Glomerular endothelial cell (primary cell): ENCODE data around the gene FAM20A. TPM values are rescaled to one million over a fixed set of nuclear protein-coding genes. Genes with fewer than 3 reads are reported as not detected.

Source experiments
- DNase-seq: peaks from one replicate; pipeline ENCODE4 v3.0.0-alpha.2; 2011; ENCODE audit warnings: low read depth, low spot score; ENCODE audit errors: extremely low read depth
- total RNA-seq: library from RNA; depleted of rRNA; stranded (reverse); fragments of >200 nt; gene quantifications from 2 replicates; pipeline ENCODE4 v1.2.3, GENCODE V29; 2015

FAM20A gene
- total RNA-seq, result not detected in 2 replicates

DNA sequence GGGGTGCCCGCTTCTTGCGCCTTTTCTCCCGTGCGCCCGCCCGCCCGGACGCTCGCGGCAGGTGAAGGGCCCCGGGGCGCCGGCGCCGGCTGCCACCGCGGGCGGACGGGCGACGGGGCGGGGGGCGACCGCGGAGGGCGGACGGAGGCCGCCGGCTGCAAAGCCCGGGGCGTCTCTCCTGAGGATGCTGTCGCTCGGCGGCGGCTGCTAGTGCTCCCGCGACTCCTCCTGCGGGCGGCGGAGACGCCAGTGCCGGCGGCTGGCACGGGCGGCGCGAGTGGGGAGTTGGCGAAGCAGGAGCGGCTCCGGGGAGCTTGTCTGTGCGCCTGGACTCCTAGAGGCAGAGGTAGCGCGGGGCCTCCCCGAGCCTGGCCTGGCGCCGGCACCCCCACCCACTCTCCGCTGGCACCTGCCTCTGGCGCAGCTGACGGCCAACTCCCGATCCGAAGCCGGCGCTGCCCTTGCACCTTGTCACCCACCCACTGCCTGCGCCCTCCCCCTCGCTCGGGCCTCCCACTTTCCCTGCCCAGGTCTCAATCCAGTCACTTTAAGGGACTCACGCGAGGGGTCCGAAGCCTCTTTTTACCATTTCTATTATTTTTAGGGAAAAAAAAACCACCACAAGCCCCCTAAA lies at the start of gene FAM20A:
Gene FAM20A, minus strand, starts transcription at position 437 of the 634 bp plus-strand sequence. CDS start 701 bp downstream, outside the sequence.
- no peak for DNase-seq

GRCh38 chr17:68649324-68649723 lies 48.2 kb upstream of the FAM20A start:
- no peak for DNase-seq

DNA sequence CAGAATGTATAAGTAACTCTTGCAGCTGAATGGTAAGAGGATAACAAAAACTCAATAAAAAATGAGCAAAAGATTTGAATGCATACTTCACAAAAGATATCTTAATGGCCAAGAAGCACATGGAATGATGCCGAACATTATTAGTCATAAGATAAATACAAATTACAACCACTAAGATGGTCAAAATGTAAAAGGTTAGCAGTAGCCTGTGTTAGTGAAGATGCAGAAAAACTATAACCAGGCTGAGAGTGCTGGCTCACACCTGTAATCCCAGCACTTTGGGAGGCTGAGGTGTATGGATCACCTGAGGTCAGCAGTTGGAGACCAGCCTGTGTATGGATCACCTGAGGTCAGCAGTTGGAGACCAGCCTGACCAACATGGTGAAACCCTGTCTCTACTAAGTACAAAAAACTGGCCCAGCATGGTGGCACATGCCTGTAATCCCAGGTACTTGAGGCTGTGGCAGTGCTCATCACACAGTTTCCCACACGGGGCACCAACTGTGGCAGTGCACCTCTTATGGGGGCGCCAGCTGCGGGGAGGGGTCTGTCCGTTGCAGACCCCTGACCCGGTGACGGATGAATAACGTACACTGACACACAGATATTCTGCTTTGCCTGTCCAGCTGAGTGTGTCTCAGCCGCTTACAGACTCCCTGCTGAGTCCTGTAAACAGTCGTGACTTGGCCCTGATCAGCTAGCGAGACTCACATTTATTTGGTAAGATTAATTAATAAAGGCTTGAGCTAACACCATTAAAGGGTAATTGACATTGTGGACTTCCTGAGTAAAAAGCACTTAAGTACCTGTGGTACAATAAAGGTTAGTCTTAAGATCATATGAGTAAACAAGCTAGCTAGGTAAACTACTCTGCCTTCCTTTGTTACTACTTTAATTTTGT lies 45.7 kb upstream of the FAM20A start:
- no peak for DNase-seq

DNA sequence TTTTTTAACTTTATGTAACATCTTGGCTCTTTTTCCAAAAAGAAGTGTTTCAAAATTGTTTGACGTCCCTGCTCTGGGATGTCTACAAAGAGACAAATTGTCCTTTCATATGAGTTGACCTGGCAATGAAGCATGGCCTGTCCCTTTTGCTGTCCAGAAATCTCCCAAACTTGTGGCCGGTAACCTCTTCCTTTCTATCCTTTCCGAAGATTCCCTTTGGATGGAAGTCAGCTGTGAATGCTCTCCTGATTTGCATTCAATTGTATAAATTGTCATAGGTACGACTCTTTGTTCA lies 40.9 kb upstream of the FAM20A start:
- no peak for DNase-seq

- no peak for DNase-seq
Measured at GRCh38 chr17:68641276-68642117, 40.3 kb upstream of the FAM20A start.

GRCh38 chr17:68640242-68640989 lies 39.2 kb upstream of the FAM20A start:
- DNase-seq, result no peak

DNA sequence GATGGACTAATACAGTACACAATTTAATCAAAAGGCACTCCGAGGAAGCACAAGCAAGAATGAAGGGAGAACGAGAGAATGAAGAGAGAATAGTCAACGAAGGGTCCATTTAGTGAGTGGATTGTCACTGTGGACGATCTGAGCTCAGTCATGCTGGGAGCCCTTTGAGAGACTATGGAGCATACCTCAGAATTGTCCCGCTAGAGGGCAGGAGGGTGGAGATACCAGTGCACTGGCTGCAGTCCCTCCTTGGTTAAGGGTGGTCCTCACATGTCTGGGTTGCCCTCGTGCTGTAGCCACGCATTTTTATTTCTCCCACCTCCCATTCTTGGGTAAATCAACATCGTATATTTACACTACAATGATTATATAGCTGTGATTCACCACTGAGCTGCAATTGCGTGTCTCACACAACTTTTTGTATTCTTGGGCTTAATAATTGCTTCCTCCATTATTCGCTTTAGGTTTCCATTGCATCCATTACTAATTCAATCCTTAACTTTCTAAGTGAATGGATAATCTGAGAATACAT lies 33.2 kb upstream of the FAM20A start:
- DNase-seq, result no peak

DNA sequence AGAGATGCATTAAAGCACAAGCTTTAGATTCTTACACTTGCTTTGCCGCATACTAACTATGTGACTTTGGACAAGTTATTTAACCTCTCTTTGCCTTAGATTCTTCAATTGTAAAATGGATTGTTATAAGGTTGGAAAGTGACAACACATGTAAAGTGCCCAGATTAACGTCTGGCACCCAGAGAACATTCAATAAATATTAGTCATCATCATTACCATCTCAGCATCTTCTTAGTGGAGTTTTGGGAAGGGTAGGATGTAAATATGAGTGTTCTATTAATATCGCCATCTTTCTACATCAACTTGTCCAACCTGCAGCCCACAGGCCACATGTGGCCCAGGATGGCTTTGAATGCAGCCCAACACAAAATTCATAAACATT lies 27.4 kb upstream of the FAM20A start:
- no peak for DNase-seq

DNA sequence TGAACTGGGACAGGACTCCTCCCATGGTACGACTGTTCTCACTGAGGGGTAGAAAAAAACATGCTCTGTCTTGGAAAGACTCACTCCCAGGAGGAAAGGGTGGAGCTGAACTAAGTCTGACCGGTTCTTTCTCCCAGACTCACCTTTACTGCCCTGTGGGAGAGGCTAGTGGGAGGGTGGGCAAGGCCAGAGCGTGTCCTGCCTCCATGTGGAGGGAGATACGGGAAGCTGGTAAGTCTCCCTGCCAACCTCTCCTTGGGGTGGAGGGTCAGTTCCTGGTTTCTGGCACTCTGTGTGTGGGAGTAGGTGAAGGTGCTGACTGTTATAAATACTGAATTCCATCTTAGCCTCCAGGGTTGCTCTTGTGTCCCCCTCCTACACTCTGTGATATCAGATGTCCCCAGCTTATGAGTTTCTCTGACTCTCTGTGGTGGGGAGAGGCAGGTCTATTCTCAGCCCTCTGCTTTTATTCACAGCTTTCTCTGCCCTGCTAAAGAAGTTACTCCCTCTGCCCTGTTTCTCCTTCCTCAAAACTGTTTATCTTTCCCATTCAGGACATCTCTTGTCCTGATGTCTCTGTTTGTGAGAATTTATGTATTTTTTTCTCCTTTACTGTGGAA lies 26.9 kb upstream of the FAM20A start:
- no peak for DNase-seq

DNA sequence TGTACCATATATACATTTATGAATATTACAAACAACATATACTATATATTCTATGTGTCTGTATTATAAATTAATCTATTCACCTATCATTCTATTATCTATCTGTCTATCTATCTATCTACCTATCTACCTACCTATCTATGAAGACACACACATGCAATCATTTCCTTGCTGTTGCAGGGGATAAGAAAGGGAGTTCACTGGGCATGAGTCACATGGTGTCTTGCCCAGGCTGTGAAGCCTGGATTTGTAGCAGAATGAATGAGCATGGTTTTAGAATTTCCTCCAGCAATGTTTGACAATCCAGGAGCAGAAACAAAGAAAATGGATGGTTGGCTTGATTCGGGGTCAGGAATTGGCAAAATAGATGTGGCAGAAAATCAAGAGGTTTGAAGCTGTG lies 23.2 kb upstream of the FAM20A start:
- DNase-seq, result no peak

- DNase-seq, result no peak
Measured at GRCh38 chr17:68623811-68624210, 22.6 kb upstream of the FAM20A start.

DNA sequence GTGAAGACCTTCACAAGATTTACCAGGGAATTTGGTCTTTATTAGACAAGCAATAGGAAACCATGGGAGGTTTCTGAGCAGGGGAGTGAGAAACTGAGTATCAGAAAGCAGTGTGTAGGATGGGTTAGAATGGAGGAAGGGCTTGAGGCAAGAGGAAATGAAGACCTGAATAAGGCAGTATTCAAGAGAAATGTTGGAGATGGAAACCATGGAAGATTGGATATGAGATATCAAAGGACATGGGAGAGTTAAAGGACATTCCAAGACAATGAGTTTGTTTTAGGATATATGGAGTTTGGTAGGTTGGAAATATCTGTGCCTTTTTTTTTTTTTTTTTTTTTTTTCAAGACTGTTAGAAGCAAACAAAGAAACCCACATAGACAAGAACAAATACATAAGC lies 21.3 kb upstream of the FAM20A start:
- no peak for DNase-seq

DNA sequence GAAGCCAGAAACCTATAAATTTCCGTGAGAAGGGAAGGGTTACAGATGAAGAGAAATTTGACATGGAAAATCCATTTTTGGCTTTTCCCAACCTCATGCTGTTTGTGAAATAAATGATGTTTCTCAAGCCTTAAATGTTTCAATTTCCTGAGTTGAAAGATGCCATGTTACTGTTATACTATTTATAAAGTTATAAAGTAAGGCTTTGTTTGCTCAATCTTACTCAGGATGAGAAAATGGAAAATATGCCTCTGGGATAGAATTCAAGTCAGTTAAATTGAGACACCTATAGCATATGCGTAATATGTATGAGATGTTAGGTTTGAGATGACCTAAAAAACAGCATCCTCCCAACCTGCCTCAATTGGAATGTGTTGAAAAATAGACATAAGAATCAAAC lies 19.9 kb upstream of the FAM20A start:
- no peak for DNase-seq

DNA sequence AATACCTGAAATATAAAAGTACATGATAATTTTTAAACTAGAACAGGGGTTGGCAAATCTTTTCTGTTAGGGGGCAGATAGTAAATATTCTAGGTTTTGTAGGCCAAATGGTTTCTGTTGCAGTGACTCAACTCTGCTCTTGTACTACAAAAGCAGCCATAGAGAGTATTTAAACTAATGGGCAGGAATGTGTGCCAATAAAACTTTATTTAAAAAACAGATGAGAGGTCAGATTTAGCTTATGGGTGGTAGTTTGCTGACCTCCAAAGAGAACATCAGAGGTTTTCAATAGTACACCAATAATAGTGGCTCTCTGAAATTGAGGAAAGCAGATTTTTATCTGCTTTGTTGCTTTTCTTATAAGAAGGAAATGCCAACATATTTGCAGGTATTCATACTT lies 15.2 kb upstream of the FAM20A start:
- no peak for DNase-seq

DNA sequence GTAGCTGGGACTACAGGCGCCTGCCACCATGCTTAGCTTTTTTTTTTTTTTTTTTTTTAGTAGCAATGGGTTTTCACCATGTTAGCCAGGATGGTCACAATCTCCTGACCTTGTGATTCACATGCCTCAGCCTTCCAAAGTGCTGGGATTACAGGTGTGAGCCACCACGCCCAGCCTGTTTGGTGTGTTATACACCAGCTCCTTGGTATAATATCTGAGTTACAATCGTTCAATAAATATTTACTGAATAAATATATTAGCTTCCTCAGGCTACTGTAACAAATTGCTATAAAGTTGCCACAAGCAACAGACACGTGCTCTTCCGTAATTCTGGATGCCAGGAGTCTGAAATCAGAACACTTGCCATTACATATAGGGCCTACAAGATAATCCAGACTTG lies 13.6 kb upstream of the FAM20A start:
- DNase-seq, result no peak

GRCh38 chr17:68613739-68614298 lies 12.7 kb upstream of the FAM20A start:
- DNase-seq, result peak; percentile 10

- DNase-seq, result no peak
Measured at GRCh38 chr17:68612923-68613292, 11.7 kb upstream of the FAM20A start.

DNA sequence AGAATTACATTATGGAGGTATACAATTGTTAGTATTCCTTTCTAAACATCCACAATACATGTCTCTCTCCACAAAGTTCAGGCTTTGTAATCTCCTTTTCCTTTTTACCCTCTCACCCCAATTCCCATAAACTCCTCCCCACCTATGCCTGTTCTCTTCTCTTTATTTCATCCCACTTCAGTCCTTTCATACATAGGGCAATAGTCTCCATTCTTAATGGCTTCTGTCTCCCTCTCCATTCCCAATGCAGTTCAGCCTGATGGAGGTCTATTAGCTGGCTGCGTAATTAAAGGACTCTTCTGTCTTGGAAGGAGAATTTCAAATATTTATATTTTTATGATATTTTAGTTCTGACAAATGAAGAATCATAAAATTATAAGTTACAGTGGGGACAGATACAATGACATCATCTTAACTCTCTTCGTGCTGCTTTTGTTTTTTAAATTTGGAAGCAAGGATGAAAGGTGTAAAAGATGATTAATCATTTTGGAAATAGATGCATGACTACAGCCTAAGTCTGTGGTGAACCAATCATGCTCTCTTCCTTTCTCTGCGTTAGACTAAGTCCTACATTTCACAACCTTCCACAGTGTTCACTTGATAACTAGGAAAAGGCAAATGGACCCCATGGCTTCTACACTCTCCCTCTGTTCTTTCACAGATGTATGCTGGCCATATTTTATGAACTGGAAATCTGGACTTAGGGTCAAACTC lies 11.2 kb upstream of the FAM20A start:
- no peak for DNase-seq
